WTC11 (cell line): Measurements from ENCODE around the gene UBASH3B.

Source experiments
- CDX4 ChIP-seq: fragments of 250-450 bp; sonication (Bioruptor Pico); IDR thresholded peaks from 2 replicates; pipeline ENCODE4 v1.9.0; 2021; ENCODE audit warnings: moderate library complexity, mild to moderate bottlenecking, inconsistent platforms, borderline replicate concordance
- CREB1 ChIP-seq: sonication (generic); formaldehyde crosslinking; IDR thresholded peaks from 2 replicates; pipeline ENCODE4 v1.8.0; 2023; ENCODE audit warnings: mild to moderate bottlenecking, missing genetic modification reagents
- EMX1 ChIP-seq: fragments of 250-450 bp; sonication (Bioruptor Pico); IDR thresholded peaks from 2 replicates; pipeline ENCODE4 v1.8.0; 2021; ENCODE audit warnings: mild to moderate bottlenecking
- FOXP4 ChIP-seq: sonication (generic); formaldehyde crosslinking; IDR thresholded peaks from 2 replicates; pipeline ENCODE4 v1.8.0; 2022; ENCODE audit warnings: mild to moderate bottlenecking, missing genetic modification reagents
- MAX ChIP-seq: sonication (generic); formaldehyde crosslinking; IDR thresholded peaks from 2 replicates; pipeline ENCODE4 v1.8.0; 2022; ENCODE audit warnings: mild to moderate bottlenecking, missing genetic modification reagents
- NR2C2 ChIP-seq: sonication (generic); formaldehyde crosslinking; IDR thresholded peaks from 2 replicates; pipeline ENCODE4 v1.8.0; 2022; ENCODE audit warnings: mild to moderate bottlenecking, missing genetic modification reagents
- TF ChIP-seq, protein P1 (sequence below): fragments of 200-600 bp; IDR thresholded peaks from 2 replicates; pipeline ENCODE4 v1.8.0; 2022; ENCODE audit warnings: antibody characterized with exemption
- TF ChIP-seq, protein P2 (sequence below): sonication (generic); formaldehyde crosslinking; IDR thresholded peaks from 2 replicates; pipeline ENCODE4 v1.8.1; 2023; ENCODE audit warnings: mild to moderate bottlenecking, moderate library complexity, missing genetic modification reagents

GRCh38 chr11:122747351-122747781 lies 91.8 kb downstream of the UBASH3B start:
- TF ChIP-seq MAX (no peak), FOXP4 (CRISPR knock-in tag) (no peak), NR2C2 (CRISPR knock-in tag) (no peak), EMX1 (no peak), CREB1 (CRISPR knock-in tag) (no peak), CDX4 (CRISPR knock-in tag) (no peak)
- TF ChIP-seq, protein P1, sequence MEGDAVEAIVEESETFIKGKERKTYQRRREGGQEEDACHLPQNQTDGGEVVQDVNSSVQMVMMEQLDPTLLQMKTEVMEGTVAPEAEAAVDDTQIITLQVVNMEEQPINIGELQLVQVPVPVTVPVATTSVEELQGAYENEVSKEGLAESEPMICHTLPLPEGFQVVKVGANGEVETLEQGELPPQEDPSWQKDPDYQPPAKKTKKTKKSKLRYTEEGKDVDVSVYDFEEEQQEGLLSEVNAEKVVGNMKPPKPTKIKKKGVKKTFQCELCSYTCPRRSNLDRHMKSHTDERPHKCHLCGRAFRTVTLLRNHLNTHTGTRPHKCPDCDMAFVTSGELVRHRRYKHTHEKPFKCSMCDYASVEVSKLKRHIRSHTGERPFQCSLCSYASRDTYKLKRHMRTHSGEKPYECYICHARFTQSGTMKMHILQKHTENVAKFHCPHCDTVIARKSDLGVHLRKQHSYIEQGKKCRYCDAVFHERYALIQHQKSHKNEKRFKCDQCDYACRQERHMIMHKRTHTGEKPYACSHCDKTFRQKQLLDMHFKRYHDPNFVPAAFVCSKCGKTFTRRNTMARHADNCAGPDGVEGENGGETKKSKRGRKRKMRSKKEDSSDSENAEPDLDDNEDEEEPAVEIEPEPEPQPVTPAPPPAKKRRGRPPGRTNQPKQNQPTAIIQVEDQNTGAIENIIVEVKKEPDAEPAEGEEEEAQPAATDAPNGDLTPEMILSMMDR, result no peak
- TF ChIP-seq, protein P2, sequence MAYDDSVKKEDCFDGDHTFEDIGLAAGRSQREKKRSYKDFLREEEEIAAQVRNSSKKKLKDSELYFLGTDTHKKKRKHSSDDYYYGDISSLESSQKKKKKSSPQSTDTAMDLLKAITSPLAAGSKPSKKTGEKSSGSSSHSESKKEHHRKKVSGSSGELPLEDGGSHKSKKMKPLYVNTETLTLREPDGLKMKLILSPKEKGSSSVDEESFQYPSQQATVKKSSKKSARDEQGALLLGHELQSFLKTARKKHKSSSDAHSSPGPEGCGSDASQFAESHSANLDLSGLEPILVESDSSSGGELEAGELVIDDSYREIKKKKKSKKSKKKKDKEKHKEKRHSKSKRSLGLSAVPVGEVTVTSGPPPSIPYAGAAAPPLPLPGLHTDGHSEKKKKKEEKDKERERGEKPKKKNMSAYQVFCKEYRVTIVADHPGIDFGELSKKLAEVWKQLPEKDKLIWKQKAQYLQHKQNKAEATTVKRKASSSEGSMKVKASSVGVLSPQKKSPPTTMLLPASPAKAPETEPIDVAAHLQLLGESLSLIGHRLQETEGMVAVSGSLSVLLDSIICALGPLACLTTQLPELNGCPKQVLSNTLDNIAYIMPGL (CRISPR knock-in tag), result no peak
